Endothelial cell of umbilical vein (primary cell): ENCODE measurements around the gene ZNF385D. TPM values are rescaled to one million over a fixed set of nuclear protein-coding genes. Genes with fewer than 3 reads are reported as not detected.

Experiments
- BruUV-seq: library from RNA; stranded (reverse); fragments of 400-500 nt; replicated peaks from 2 replicates; lab custom pipeline; 2021; lab: Mats Ljungman, UMichigan
- CTCF ChIA-PET: fragments of 300-600, 350-600 bp; sonication (Branson Sonifier 250); formaldehyde crosslinking; loops from one replicate; lab custom pipeline; 2021; ENCODE audit warnings: antibody characterized with exemption, inconsistent platforms; lab: Charles Lee
- POLR2A ChIA-PET: fragments of 300-600, 350-600 bp; sonication (Branson Sonifier 250); formaldehyde crosslinking; loops from one replicate; lab custom pipeline; 2021; ENCODE audit warnings: antibody characterized with exemption, inconsistent platforms; lab: Charles Lee
- DNase-seq: peaks from one replicate; pipeline ENCODE4 v3.0.0-alpha.2; 2011; ENCODE audit warnings: low read depth, low spot score
- FAIRE-seq: peaks from 2 replicates; lab custom pipeline; 2011; peaks lifted over from hg19 to GRCh38; lab: Jason Lieb, UNC
- H2AFZ ChIP-seq: 2 replicates; pipeline ENCODE4 v1.6.0; 2012; ENCODE audit warnings: low read depth, low read length, control low read depth, inconsistent platforms
- H3K27ac ChIP-seq: 2 replicates; pipeline ENCODE4 v1.5.1; 2011; ENCODE audit warnings: low read depth, mild to moderate bottlenecking, control low read depth, low read length, moderate library complexity; ENCODE audit not compliant: insufficient read depth
- H3K27me3 ChIP-seq, 2 experiments: 2 replicates each; pipeline versions ENCODE4 v1.6.0 to v1.6.1; 2011; ENCODE audit warnings: low read length in 2 of 2, mixed read lengths in 1 of 2; ENCODE audit not compliant: control insufficient read depth in 2 of 2, insufficient read depth in 2 of 2
- H3K36me3 ChIP-seq, 2 experiments: 2 replicates in 1 of 2; 3 replicates in 1 of 2; pipeline ENCODE4 v1.5.1; 2011; ENCODE audit warnings: low read length in 2 of 2, mild to moderate bottlenecking in 1 of 2, moderate library complexity in 1 of 2; ENCODE audit not compliant: control insufficient read depth in 2 of 2, insufficient read depth in 2 of 2; ENCODE audit errors: extremely low read depth in 1 of 2
- H3K4me1 ChIP-seq: 3 replicates; pipeline ENCODE4 v1.5.1; 2011; ENCODE audit warnings: mild to moderate bottlenecking, low read length; ENCODE audit not compliant: control insufficient read depth, insufficient read depth; ENCODE audit errors: extremely low read depth
- H3K4me2 ChIP-seq: 2 replicates; pipeline ENCODE4 v1.6.1; 2011; ENCODE audit warnings: low read length, control low read depth, mixed read lengths; ENCODE audit not compliant: insufficient read depth
- H3K4me3 ChIP-seq, 3 experiments: fragments of 200-600 bp in 1 of 3; sonication (generic), shearing (Covaris generic) in 1 of 3; replicated peaks in 1 of 3; 2 replicates each; pipeline ENCODE4 v1.5.1; 2011 to 2016; ENCODE audit warnings: control low read depth in 3 of 3, low read length in 3 of 3, mild to moderate bottlenecking in 2 of 3, inconsistent platforms in 1 of 3, low read depth in 1 of 3, moderate library complexity in 1 of 3; ENCODE audit not compliant: insufficient read depth in 1 of 3
- H3K79me2 ChIP-seq: 2 replicates; pipeline ENCODE4 v1.6.0; 2012; ENCODE audit warnings: low read length, inconsistent platforms; ENCODE audit not compliant: control insufficient read depth, insufficient read depth
- H3K9ac ChIP-seq: replicated peaks from 2 replicates; pipeline ENCODE3; 2011; ENCODE audit warnings: low read length, control low read depth; ENCODE audit not compliant: insufficient read depth; ENCODE audit errors: extremely low read depth
- H3K9me1 ChIP-seq: replicated peaks from 3 replicates; pipeline ENCODE4 v1.6.0; 2011; ENCODE audit warnings: mild to moderate bottlenecking, low read length; ENCODE audit not compliant: control insufficient read depth, insufficient read depth; ENCODE audit errors: extremely low read depth
- H3K9me3 ChIP-seq: replicated peaks from 2 replicates; pipeline ENCODE4 v1.5.1; 2012; ENCODE audit warnings: low read length, inconsistent platforms; ENCODE audit not compliant: control insufficient read depth, insufficient read depth
- H4K20me1 ChIP-seq: replicated peaks from 2 replicates; pipeline ENCODE3; 2011; ENCODE audit warnings: mild to moderate bottlenecking, low read length; ENCODE audit not compliant: control insufficient read depth, insufficient read depth; ENCODE audit errors: extremely low read depth
- CTCF ChIP-seq, 2 donors: IDR thresholded peaks; 1 replicate in 1 of 2; 2 replicates in 1 of 2; pipeline ENCODE4 v1.5.1; 2011; ENCODE audit warnings: low read length in 2 of 2, mild to moderate bottlenecking in 2 of 2, moderate library complexity in 2 of 2, control low read depth in 1 of 2, inconsistent platforms in 1 of 2, low read depth in 1 of 2; ENCODE audit not compliant: insufficient read depth in 1 of 2; ENCODE audit errors: extremely low read depth in 1 of 2
- EZH2 ChIP-seq: IDR thresholded peaks from 2 replicates; pipeline ENCODE4 v1.6.1; 2012; ENCODE audit warnings: borderline replicate concordance, low read depth, mild to moderate bottlenecking, moderate library complexity, low read length, inconsistent platforms; ENCODE audit not compliant: severe bottlenecking
- FOS ChIP-seq: IDR thresholded peaks from 2 replicates; pipeline ENCODE4 v1.6.1; 2011; ENCODE audit warnings: mild to moderate bottlenecking, low read length, moderate library complexity, borderline replicate concordance; ENCODE audit not compliant: insufficient read depth
- GATA2 ChIP-seq: IDR thresholded peaks from 2 replicates; pipeline ENCODE4 v1.7.0; 2011; ENCODE audit warnings: low read depth, mild to moderate bottlenecking, moderate library complexity, mixed read lengths, low read length; ENCODE audit not compliant: insufficient read length, insufficient read depth
- JUN ChIP-seq: IDR thresholded peaks from 2 replicates; pipeline ENCODE4 v1.6.1; 2011; ENCODE audit warnings: borderline replicate concordance, low read depth; ENCODE audit not compliant: insufficient read length, insufficient read depth
- MAX ChIP-seq: IDR thresholded peaks from 2 replicates; pipeline ENCODE4 v1.6.1; 2011; ENCODE audit not compliant: insufficient read depth, insufficient read length
- MYC ChIP-seq: IDR thresholded peaks from one replicate; pipeline ENCODE4 v1.6.1; 2011; ENCODE audit warnings: mild to moderate bottlenecking, low read depth, low read length
- POLR2A ChIP-seq: IDR thresholded peaks from 2 replicates; pipeline ENCODE4 v1.6.1; 2012; ENCODE audit warnings: low read depth, mild to moderate bottlenecking, control low read depth, low read length
- POLR2AphosphoS5 ChIP-seq: IDR thresholded peaks from 2 replicates; pipeline ENCODE4 v1.6.1; 2012; ENCODE audit warnings: low read depth, mild to moderate bottlenecking, control low read depth, low read length, moderate library complexity; ENCODE audit not compliant: insufficient read depth
- dilution Hi-C: fragments of 300-500 bp; cut with MboI; formaldehyde crosslinking; loops from one replicate; pipeline ENCODE4 v1.15.0; 2019; ENCODE audit warnings: low sequenced_read_pairs; ENCODE audit not compliant: extremely low pct_ligation_motif_present
- intact Hi-C: fragments of 100-400 bp; cut with micrococcal nuclease; formaldehyde crosslinking; loops from one replicate; pipeline ENCODE4 v1.10.0; 2022
- polyA plus RNA-seq, 4 experiments: library from polyadenylated mRNA; depleted of rRNA in 3 of 4; stranded (reverse) in 3 of 4; unstranded in 1 of 4; fragments of >200 nt; gene quantifications; 2 replicates each; pipeline versions ENCODE4 v1.2.1 to v1.2.3, GENCODE V29; 2011 to 2012; ENCODE audit warnings: missing spikeins in 1 of 4
- total RNA-seq: library from RNA; stranded (reverse); gene quantifications from 2 replicates; pipeline ENCODE4 v1.2.3, GENCODE V29; 2021

Gene ZNF385D
- total and polyA plus RNA-seq, 2 donors (not counting 3 experiments of a cell fraction or from before 2014, with no cell fraction given), result not detected

- ChIA-PET POLR2A (no interaction called here), CTCF (interaction anchor here (1.1 kb wide), 1 partner anchor 17 kb away, joined by 3 read pairs; no protein-coding TSS in a partner anchor)
- no peak overlapping the region for H3K4me3 ChIP-seq
- no peak overlapping the region for H3K4me2 ChIP-seq
- FAIRE-seq (no peak), DNase-seq (no peak)
- no TSS peak for BruUV-seq
- no peak overlapping the region for H3K9ac ChIP-seq
- no peaks in the 10 kb centered on the region for H3K79me2 ChIP-seq
- TF ChIP-seq EZH2 (no peak), POLR2A (no peak), FOS (no peak), JUN (no peak), POLR2AphosphoS5 (no peak), GATA2 (no peak), MAX (no peak), CTCF (IDR thresholded peaks at IDR 0.05; ENCODE audit: extremely low read depth in 1 of 2, insufficient read depth in 1 of 2, low read depth in 1 of 2, low read length in 2 of 2) (no peak), MYC (no peak)
- H3K27me3 ChIP-seq, result peaks cover 0 to 17% of the 10 kb centered on the region in 2 experiments
- no peaks in the 10 kb centered on the region for H3K36me3 ChIP-seq
- no peaks in the 10 kb centered on the region for H3K4me1 ChIP-seq
- intact Hi-C loops, result loop anchor here (5.0 kb wide), 1 partner anchor 78 kb away; no protein-coding TSS in a partner anchor
- H4K20me1 ChIP-seq, result no peaks in the 10 kb centered on the region
- H3K9me1 ChIP-seq, result no peaks in the 10 kb centered on the region
- H3K9me3 ChIP-seq, result no peaks in the 10 kb centered on the region
- dilution Hi-C loops, result no loop called here
- no peak overlapping the region for H2AFZ ChIP-seq
- no peak overlapping the region for H3K27ac ChIP-seq
These were observed 822 bp downstream of the ZNF385D start for GRCh38 chr3:21750080-21750696.
